GM18867 (cell line): ENCODE measurements around the gene SBF1.

ENCODE experiments used
- ATAC-seq: cut with Tn5 transposase; IDR thresholded peaks from one replicate; pipeline ENCODE4 v1.9.1; 2021; ENCODE audit warnings: mild to moderate bottlenecking, moderate library complexity; ENCODE audit not compliant: unreplicated experiment

The SBF1 gene

GRCh38 chr22:50467773-50468440, 6.9 kb downstream of the SBF1 start:
- no peak for ATAC-seq

- no peak for ATAC-seq
These were observed 7.5 kb downstream of the SBF1 start for GRCh38 chr22:50467341-50467740.

- no peak for ATAC-seq
These were observed 9.5 kb downstream of the SBF1 start for GRCh38 chr22:50465066-50465930.

GRCh38 chr22:50464451-50464850, 10.4 kb downstream of the SBF1 start:
- ATAC-seq, result no peak

- no peak for ATAC-seq
These were observed 11.5 kb downstream of the SBF1 start for GRCh38 chr22:50463188-50463900.

GRCh38 chr22:50461979-50462540, 12.8 kb downstream of the SBF1 start:
- ATAC-seq, result no peak

GRCh38 chr22:50461536-50461935, 13.3 kb downstream of the SBF1 start:
- no peak for ATAC-seq

- no peak for ATAC-seq
These were observed 13.9 kb downstream of the SBF1 start for GRCh38 chr22:50460938-50461337.

GRCh38 chr22:50459496-50460140, 15.2 kb downstream of the SBF1 start:
- ATAC-seq, result no peak

GRCh38 chr22:50459016-50459415, 15.8 kb downstream of the SBF1 start:
- no peak for ATAC-seq

- ATAC-seq, result no peak
These were observed 18.2 kb downstream of the SBF1 start for GRCh38 chr22:50456466-50457234.

- ATAC-seq, result no peak
These were observed 18.8 kb downstream of the SBF1 start for GRCh38 chr22:50456026-50456425.

GRCh38 chr22:50455201-50455600, 19.6 kb downstream of the SBF1 start:
- ATAC-seq, result no peak

- ATAC-seq, result no peak
These were observed 20.2 kb downstream of the SBF1 start for GRCh38 chr22:50454556-50455075.

- no peak for ATAC-seq
These were observed 22.2 kb downstream of the SBF1 start for GRCh38 chr22:50452649-50453048.

- no peak for ATAC-seq
These were observed 27.0 kb downstream of the SBF1 start for GRCh38 chr22:50447576-50448551.

- ATAC-seq, result no peak
These were observed 27.9 kb downstream of the SBF1 start for GRCh38 chr22:50446708-50447575.
